NCI-H1694 treated with DMSO at 0.1 percent for 48 hours (cell line): ENCODE results near the gene SSC5D.

Source experiments
- DNase-seq: peaks from one replicate; lab custom pipeline; 2025; lab: John Stamatoyannopoulos, UW

Gene SSC5D

DNA sequence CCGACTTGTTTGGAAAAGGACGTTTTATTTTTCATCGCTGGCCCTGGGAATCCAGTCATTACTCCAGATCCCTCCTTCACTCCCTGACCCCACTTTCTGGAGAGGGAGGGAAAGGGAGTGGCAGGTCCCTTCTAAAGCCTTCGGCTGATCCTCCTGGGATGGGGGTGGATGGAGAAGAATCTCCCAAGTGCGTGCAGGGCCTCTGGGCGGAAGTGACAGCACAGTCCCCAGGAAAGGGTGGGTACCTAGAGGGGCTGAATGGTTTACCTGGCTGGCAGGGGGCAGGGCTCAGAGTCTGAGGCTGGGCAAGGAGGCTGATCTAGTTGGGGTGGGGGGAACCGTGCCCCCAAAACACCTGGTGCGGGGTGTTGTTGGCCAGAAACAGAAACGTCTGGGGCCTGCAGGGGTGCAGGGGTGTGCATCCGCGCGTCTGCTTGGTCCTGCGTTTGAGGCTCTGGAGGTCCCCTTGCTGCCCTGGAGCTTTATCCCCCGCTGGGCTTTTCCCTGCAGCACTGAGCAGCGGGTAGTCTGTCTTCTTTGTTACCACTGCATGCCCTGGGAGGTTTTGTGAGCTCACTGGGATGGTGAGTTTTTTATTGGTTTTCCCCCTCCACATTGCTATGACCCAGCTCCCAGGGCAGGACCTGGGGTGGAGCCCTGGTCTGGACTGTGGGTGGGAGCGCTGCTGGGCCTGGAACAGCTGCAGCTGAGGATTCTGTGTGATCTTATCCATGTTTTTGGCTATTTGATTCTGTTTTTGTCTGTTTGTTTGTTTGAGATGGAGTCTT is 14.8 kb upstream of the SSC5D start:
- no peak for DNase-seq

DNA sequence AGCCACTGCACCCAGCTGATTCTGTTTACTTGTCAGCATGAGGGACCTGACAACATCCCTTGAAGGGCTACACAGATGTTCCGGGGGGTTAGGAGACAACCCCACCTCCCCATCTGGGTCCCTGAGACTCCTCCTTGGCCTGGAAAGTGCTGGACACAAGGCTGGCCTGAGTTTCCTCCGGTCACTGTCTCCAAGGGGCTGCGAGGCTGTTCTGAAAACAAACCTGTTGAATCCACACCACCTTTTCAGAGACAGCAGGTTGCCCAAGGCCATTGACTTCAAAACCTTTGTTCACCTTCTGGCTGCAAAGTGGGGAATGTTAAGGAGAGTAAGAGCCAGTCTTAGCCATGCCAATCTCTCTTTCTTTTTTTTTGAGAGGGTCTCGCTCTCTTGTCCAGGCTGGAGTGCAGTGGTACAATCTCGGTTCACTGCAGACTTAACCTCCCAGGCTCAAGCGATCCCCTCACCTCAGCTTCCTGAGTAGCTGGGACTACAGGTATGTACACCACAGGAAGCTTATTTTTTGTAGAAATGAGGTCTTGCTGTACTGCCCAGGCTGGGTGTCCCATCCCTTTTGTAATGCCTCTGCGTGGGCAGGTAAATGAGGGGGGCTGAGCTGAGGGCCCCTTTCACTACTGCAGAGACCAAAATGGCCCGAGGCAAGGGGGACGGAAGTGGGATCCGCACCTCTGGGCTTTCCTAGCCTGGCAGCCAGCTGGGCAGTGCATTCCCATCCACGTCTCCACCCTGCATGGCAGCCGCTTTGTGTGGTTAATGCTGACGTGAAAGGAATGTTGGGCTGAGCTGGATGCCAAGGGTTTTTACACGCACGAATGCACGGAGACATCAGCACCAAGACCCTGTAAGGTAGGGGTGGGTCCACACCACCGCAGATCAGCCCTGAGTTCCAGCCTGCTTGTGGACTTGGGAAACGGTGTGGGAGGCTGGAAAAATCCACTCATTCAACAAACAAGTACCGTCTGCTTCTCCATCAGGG is 13.7 kb upstream of the SSC5D start:
- DNase-seq = no peak

DNA sequence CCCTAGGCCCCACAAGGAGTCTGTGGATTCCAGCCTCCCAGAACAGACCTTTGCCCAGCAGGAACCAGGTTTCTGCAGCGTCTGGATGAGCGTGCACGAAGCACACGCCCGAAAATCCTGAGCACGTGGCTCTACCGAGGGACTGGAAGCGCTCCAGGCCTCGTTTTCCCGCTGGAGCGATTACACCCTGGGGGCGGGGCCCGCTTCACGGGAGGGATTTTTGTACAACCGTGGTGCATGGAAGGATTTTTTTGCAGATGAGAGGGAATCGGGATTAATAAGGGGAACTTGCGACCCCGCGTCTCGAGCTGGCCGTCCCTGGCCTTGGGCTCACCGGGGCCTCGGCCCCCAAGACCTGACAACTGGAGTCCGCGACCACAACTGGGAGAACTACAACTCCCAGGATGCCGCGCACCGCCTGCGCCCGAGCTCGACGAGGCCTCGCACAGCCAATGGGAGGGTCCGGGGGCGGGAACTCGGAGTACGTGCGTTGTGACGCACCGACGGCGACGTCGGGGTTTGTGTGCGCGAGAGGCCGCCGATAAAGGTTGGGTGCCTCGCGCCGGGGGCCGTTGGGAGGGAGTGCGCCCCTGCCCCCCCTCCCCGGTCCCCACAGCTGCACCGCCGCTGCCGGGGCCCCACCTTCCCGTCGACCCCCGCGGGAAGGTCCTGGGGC is 12.0 kb upstream of the SSC5D start, which contains the start of gene ZNF628:
TSS of gene ZNF628 (plus strand) at position 518 of the 676 bp plus-strand sequence. CDS start 3,294 bp downstream, outside the sequence.
- peak; percentile 95 for DNase-seq

DNA sequence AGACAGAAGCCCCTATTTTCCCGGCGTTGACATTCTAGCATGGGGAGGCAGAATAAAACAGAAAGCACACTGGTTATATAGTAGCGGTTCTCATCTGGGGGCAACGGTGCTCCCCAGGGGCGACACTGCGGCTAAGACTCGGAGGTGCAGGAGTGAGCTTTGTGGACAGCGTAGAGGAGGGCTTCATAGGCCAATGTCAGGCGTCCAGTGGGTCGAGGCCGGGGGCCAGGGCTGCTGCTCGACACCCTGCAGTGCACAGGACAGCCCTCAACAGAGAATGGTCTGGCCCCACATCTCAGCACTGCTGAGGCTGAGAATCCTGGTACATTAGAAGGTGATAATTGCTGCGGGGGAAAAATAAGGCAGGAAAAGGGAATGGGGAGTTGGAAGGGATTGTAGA is 10.3 kb upstream of the SSC5D start:
- no peak for DNase-seq

DNA sequence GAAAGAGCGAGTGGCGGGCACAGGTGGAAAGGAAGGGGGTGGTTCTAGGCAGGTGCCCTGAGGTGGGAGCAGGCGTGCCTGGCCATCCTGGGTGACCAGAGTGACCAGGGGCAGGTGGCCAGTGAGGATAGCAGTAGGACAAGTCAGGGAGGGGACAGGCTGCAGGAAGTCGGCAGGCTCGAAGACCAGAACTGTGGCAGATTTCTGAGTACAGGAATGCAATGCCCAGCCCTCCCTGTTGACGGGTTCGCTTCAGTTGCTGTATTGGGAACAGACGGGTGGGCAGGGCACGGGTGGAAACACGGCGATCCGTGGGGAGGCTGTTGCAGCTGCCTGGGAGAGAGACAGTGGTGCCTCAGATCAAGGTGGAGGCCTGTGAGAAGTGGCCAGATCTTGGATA is 9.9 kb upstream of the SSC5D start:
- DNase-seq = no peak

DNA sequence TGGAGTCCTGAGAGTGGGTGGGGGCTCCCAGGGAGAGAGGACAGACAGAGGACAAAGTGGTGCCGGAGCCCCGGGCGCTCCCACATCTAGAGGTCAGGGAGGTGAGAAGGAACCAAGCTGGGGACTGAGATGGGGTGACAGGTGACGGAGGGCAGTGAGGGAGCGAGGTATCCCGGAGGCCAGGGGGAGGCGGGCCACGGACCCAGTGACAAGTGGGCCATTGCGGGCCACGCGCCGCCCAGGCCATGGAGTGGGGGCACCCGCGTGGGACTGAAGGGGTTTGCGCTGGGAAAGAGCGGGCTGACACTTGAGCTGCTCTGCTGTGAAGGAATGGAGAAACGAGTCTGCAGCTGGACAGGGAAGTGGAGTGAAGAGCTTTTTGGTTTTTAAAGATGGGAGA is 9.2 kb upstream of the SSC5D start:
- no peak for DNase-seq

DNA sequence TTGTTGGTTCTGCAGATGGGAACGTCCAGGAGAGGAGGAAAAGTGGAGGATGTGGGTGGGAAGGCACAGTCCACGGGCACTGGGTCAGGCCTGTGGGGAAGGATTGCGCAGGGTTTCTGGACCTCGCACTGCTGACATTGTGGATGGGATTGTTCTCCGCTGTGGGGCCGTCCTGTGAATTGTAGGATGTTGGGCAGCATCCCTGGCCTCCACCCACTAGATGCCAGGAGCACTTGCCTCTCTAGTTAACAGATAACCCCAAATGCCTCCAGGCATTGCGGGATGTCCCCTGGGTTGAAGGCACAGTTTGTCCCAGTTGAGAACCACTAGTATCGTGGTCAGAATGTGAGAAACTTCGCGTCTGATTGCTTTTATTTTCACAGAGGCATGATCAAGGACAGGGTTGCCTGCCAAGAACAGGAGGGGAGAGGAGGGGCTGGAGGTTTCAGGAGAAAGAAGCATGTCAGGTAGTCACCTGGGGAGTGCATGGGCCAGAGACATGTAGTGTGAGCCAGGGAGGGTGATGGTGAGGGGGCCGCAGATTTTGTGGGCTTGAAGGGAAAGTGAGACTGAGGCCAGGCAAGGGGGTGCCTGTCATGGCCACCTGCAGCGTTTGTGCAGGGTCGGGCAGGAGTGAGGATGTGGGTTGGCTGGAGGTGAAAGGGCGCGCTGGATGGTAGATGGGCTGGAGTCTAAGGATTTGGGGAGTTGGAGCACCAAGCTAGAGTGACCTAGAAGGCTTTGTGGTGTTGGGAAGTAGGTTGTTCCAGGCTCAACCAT is 8.6 kb upstream of the SSC5D start:
- DNase-seq = no peak

DNA sequence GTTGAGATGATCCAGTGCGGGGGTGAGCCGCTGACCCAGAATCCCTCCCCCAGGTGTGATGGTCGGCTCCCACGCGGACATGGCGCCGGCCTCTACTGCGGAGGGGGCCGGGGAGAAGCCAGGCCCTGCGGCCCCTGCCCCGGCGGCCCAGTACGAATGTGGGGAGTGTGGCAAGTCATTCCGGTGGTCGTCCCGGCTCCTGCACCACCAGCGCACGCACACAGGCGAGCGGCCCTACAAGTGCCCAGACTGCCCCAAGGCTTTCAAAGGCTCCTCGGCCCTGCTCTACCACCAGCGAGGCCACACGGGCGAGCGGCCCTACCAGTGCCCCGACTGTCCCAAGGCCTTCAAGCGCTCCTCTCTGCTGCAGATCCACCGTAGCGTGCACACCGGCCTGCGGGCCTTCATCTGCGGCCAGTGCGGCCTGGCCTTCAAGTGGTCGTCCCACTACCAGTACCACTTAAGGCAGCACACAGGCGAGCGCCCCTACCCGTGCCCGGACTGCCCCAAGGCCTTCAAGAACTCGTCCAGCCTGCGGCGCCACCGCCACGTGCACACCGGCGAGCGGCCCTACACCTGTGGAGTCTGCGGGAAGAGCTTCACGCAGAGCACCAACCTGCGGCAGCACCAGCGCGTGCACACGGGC is 7.0 kb upstream of the SSC5D start:
- DNase-seq = no peak

DNA sequence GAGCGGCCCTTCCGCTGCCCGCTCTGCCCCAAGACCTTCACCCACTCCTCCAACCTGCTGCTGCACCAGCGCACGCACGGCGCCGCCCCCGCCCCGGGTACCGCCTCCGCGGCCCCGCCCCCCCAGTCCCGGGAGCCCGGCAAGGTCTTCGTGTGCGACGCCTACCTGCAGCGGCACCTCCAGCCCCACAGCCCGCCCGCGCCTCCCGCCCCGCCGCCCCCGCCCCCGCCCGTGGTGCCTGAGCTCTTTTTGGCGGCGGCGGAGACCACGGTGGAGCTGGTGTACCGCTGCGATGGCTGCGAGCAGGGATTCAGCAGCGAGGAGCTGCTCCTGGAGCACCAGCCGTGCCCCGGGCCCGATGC is 6.5 kb upstream of the SSC5D start:
- DNase-seq = no peak

DNA sequence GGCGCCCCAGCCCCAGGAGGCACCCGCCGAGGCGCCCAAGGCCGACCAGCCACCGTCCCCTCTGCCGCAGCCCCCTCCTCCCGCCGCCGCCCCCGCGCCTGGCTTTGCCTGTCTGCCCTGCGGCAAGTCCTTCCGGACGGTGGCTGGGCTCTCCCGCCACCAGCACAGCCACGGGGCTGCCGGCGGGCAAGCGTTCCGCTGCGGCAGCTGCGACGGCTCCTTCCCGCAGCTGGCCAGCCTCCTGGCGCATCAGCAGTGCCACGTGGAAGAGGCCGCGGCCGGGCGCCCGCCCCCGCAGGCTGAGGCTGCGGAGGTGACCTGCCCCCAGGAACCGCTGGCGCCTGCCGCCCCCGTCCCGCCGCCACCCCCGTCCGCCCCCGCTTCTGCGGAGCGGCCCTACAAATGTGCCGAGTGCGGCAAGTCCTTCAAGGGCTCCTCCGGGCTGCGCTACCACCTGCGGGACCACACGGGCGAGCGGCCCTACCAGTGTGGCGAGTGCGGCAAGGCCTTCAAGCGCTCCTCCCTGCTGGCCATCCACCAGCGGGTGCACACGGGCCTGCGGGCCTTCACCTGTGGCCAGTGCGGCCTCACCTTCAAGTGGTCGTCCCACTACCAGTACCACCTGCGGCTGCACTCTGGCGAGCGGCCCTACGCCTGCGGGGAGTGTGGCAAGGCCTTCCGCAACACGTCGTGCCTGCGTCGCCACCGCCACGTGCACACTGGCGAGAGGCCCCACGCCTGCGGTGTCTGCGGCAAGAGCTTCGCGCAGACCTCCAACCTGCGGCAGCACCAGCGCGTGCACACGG is 5.9 kb upstream of the SSC5D start:
- DNase-seq = no peak

DNA sequence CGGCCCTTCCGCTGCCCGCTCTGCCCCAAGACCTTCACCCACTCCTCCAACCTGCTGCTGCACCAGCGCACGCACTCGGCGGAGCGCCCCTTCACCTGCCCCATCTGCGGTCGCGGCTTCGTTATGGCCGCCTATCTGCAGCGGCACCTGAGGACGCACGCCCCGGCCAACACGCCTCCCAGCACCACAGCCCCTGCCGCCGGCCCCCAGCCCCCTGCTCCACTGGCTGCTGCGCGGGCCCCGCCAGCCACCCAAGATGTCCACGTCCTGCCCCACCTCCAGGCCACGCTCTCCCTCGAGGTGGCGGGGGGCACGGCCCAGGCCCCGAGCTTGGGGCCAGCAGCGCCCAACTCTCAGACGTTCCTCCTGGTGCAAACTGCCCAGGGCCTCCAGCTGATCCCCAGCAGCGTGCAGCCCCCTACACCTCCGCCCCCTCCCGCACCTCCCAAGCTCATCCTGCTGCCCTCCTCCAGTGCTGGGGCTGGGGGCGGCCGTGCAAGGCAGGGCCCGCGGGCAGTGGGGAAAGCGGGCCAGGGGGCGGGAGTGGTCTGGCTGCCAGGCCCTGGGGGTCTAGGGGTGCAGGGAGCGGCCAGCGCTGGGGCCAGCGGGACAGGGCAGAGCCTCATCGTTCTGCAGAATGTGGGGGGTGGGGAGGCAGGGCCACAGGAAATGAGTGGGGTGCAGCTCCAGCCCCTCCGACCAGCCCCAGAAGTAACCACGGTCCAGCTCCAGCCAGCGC is 5.1 kb upstream of the SSC5D start:
- DNase-seq = no peak

DNA sequence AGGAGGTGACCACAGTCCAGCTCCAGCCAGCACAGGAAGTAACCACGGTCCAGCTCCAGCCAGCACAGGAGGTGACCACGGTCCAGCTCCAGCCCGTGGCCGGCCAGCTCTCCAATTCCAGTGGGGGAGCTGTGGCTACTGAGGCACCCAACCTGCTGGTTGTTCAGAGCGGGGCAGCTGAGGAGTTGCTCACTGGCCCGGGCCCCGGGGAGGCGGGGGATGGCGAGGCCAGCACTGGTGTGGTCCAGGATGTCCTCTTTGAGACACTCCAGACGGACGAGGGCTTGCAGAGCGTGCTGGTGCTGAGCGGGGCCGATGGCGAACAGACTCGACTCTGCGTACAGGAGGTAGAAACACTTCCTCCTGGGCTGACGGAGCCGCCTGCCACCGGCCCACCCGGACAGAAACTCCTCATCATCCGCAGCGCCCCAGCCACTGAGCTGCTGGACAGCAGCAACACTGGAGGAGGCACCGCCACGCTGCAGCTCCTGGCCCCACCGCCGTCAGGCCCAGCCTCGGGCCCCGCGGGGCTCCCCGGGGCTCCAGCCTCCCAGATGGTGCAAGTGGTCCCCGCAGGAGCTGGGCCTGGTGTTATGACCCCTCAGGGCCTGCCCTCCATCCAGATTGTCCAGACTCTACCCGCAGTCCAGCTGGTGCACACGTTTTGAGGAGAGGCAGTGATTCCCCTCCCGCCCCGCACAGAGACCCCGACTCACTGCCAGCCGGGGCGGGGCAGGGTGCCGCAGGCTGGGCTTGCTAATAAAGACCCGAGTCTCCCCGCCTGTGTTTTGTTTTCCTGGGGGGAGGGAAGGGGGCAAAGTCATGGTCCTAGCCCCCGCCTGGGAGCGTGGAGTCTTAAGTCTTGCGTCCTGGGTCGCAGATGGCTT is 4.3 kb upstream of the SSC5D start:
- DNase-seq = no peak

DNA sequence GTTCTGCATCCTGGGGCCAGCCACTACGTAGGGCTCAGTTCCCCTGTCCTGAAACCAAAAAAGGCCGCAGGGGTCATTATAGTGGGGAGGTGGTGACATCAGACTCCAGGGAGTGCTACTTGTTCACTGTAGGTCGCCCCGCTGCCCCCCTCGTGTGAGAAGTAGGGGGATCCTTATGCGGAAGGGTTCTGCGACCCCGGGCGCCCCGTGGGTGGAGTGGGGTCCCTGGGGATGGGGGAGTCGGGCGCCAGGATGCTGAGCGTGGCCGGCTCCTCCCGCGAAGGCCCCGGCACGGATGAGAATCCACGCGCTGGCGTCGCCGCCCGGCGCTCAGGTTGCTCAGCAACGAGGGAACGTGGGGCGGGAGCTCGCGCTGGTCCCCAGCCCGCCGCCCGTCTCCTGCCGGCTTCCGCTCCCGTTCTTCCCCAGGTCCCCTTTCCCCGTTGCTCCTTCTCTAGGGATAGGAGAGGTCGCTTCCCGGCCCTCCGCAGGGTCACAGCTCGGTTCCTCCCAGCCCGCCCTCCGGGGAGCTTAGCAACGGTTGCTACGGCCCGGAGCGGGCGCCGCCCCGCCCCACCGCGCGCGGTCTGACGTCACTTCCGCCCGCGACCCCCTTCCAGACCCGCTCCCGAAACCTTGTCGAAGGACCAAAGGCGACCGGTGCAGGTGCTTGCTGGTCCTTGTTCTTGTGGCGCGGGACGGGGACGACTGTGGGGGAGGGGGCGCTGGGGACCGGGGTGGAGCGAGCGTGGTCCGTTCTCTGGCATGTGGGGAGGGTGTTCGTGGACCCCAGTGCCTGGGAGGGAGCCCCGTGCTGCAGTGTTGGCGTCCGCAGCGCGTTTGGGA is 3.4 kb upstream of the SSC5D start, which contains the start of gene NAT14:
TSS of gene NAT14 (plus strand) at position 596 of the 846 bp plus-strand sequence. CDS start 521 bp downstream, outside the sequence.
- peak; percentile 43 for DNase-seq

DNA sequence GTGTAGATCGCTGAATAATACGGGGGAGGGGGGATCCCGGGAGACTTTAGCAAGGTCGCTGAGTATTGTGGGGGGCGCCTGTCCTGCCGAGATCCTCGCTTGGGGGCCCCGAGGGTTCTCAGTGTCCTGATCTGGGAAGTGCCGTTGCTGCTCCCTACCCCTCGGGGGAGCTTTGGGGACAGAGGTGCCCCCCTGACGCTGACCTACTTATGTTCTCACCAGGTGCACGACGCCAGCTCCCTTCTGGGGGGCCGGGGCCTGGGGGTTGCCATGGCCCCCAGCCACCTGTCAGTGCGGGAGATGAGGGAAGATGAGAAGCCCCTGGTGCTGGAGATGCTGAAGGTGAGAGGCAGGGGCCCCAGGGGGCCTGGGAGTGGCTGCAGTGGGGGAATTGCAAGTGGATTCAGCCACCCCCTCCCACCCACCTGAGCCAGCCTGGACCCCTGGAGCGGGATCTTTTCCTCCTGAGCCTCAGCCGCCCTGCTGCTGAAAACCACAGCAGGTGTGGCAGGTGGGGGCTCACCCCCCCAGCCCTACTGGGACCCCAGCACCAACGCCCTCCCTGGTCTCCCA is 2.7 kb upstream of the SSC5D start:
- no peak for DNase-seq

DNA sequence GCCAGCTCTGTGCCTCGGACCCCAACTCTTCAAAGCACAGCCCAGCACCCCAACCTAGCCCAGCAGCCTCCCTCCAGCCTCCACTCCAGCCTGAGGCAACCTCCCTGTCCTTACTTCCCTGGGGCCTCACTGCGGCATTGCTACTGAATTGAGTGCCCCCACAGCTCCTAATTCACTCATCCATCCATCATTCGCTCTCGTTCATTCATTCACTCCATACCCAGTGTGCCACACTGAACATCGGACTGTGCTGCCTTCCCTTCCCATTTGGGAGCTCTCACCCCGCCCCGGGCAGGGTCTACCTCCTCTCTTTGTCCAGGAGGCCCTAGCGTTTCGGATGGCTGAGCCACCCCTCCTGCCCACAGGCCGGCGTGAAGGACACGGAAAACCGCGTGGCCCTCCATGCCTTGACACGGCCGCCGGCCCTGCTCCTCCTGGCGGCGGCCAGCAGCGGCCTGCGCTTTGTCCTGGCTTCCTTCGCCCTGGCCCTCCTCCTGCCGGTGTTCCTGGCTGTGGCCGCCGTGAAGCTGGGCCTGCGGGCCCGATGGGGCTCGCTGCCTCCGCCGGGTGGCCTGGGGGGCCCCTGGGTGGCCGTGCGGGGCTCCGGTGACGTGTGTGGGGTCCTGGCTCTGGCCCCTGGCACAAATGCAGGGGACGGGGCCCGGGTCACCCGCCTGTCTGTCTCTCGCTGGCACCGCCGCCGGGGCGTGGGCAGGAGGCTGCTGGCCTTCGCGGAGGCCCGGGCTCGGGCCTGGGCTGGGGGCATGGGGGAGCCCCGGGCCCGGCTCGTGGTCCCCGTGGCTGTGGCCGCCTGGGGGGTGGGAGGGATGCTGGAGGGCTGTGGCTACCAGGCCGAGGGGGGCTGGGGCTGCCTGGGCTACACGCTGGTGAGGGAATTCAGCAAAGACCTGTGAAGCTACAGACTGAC is 1.9 kb upstream of the SSC5D start:
- no peak for DNase-seq
